Liver (tissue), 3 donors: ENCODE results near the gene PPFIBP1.

ENCODE experiments used
- ATF3 ChIP-seq: IDR thresholded peaks from 2 replicates; pipeline ENCODE4 v1.6.1; 2016; ENCODE audit warnings: antibody characterized with exemption
- CTCF ChIP-seq: fragments of 150-350 bp; IDR thresholded peaks from 2 replicates; pipeline ENCODE4 v1.5.1; 2017; ENCODE audit warnings: improper control_type of control experiment, low read depth, low read length; ENCODE audit not compliant: missing input control
- TAF1 ChIP-seq: conservative IDR thresholded peaks from 2 replicates; pipeline ENCODE4 v1.6.1; 2016; ENCODE audit warnings: antibody characterized with exemption, mild to moderate bottlenecking
- donor health status: healthy.
- donor health status: healthy.

- TF ChIP-seq CTCF (no peak), ATF3 (no peak), TAF1 (no peak)
Measured at GRCh38 chr12:27709212-27709931, 185.4 kb downstream of the PPFIBP1 start.
